Coronary artery (tissue), 2 donors: ENCODE results near the gene TPGS2.
"Not testable (repeated sequence)": the region's sequence is repeated elsewhere in the genome, so short reads cannot be mapped to it uniquely, and the experiment has no call there.

Source experiments
- DNase-seq: peaks from one replicate; pipeline ENCODE4 v3.0.0-alpha.2; 2017; ENCODE audit warnings: low spot score
- H3K27ac ChIP-seq, 2 donors: fragments of 200-600 bp; sonication (generic); one replicate each; pipeline ENCODE4 v1.5.1; 2016 to 2019
- H3K4me3 ChIP-seq: fragments of 200-600 bp; sonication (generic); 2 replicates; pipeline ENCODE4 v1.5.1; 2016; ENCODE audit warnings: mild to moderate bottlenecking, moderate library complexity
- CTCF ChIP-seq: fragments of 200-600 bp; sonication (generic); IDR thresholded peaks from one replicate; pipeline ENCODE4 v1.5.1; 2019; ENCODE audit warnings: antibody characterized with exemption

TPGS2 gene

GRCh38 chr18:36826556-36826955 lies 2.2 kb downstream of the TPGS2 start:
- DNase-seq, result no peak
- TF ChIP-seq CTCF, result no peak
- no peak overlapping the region for H3K4me3 ChIP-seq
- H3K27ac ChIP-seq, result no peak overlapping the region

GRCh38 chr18:36825526-36825925 lies 3.3 kb downstream of the TPGS2 start:
- no peak overlapping the region for H3K4me3 ChIP-seq
- no peak overlapping the region for H3K27ac ChIP-seq
- TF ChIP-seq CTCF, result no peak
- no peak for DNase-seq

- H3K4me3 ChIP-seq, result no peak overlapping the region
- H3K27ac ChIP-seq, result no peak overlapping the region
- TF ChIP-seq CTCF, result no peak
- no peak for DNase-seq
Observed at GRCh38 chr18:36821681-36822080, 7.1 kb downstream of the TPGS2 start.

- no peak overlapping the region for H3K27ac ChIP-seq
- H3K4me3 ChIP-seq, result no peak overlapping the region
- no peak for TF ChIP-seq CTCF
- DNase-seq, result no peak
Observed at GRCh38 chr18:36819621-36820020, 9.2 kb downstream of the TPGS2 start.

- TF ChIP-seq CTCF, result no peak
- DNase-seq, result no peak
- H3K4me3 ChIP-seq, result no peak overlapping the region
- H3K27ac ChIP-seq, result no peak overlapping the region
Observed at GRCh38 chr18:36818652-36819051, 10.2 kb downstream of the TPGS2 start.

GRCh38 chr18:36817039-36817438 lies 11.8 kb downstream of the TPGS2 start:
- no peak for DNase-seq
- TF ChIP-seq CTCF, result no peak
- no peak overlapping the region for H3K27ac ChIP-seq
- no peak overlapping the region for H3K4me3 ChIP-seq

- not testable (repeated sequence) for H3K27ac ChIP-seq, DNase-seq, H3K4me3 ChIP-seq
Observed at GRCh38 chr18:36816096-36816495, 12.7 kb downstream of the TPGS2 start.

GRCh38 chr18:36814994-36815393 lies 13.8 kb downstream of the TPGS2 start:
- TF ChIP-seq CTCF, result no peak
- Histone ChIP-seq H3K27ac (no peak overlapping the region), H3K4me3 (no peak overlapping the region)
- DNase-seq, result no peak
